Epithelial cell of proximal tubule (primary cell): Measurements from ENCODE around the gene DHPS. TPM values are rescaled to one million over a fixed set of nuclear protein-coding genes. Genes with fewer than 3 reads are reported as not detected.
"Not testable (repeated sequence)": the region's sequence is repeated elsewhere in the genome, so short reads cannot be mapped to it uniquely, and the experiment has no call there.

ENCODE experiments used
- DNase-seq: peaks from one replicate; pipeline ENCODE4 v3.0.0-alpha.2; 2011; ENCODE audit warnings: low read depth
- H3K4me3 ChIP-seq: 2 replicates; pipeline ENCODE4 v1.5.1; 2011; ENCODE audit warnings: low read depth, mild to moderate bottlenecking, low read length
- total RNA-seq: library from RNA; depleted of rRNA; stranded (reverse); fragments of >200 nt; gene quantifications from 2 replicates; pipeline ENCODE4 v1.2.3, GENCODE V29; 2015
- TF ChIP-seq, protein P1 (sequence below): conservative IDR thresholded peaks from 2 replicates; pipeline ENCODE4 v1.5.1; 2012; ENCODE audit warnings: low read depth, mild to moderate bottlenecking, low read length

The DHPS gene
- total RNA-seq: 108 and 134 TPM in 2 replicates

DNA sequence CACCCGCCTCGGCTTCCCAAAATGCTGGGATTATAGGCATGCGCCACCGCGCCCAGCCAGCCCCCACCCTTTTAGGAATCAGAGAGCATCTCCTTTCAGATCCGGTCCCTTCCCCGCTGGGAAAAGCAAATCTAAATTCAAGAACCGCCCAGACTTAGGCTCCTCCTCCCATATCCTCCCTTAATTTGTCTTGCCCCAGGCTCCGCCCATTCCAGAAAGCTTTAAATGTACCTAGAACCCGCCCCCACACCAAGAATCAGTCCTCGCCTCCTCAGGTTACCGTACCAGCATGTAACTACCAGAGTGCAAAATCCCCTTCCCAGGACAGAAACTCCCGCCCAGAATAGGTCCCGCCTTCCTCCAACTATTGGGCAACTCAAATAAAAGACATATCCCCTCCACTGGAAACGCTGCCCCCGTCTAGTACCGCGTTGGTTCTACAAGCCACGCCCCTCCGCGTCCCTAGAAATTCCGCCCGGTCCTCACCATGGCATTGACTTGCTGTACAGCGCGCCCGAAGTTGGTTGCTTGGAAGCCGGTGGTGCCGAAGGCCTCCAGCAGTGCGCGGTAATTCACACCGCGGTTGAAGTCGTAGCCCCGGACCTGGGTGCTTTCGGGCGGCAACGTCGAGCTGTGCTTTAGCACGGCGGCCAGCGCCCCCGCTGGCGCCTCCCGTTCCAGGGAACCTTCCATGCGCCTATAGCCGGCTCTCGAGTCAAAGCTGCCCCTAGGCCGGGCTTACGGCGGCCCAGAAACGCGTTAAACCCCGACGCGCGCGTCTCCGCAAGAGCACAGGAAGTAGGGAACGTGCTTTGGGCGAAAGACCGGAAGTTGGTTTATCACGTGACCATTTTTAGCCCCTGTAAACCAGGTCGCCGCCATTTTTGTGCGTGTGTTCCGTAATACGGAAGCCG lies at the start of gene DHPS:
DHPS (minus strand) TSS at position 807 of the 914 bp plus-strand sequence; CDS start at position 693, 114 bp downstream.
- TF ChIP-seq, protein P1, sequence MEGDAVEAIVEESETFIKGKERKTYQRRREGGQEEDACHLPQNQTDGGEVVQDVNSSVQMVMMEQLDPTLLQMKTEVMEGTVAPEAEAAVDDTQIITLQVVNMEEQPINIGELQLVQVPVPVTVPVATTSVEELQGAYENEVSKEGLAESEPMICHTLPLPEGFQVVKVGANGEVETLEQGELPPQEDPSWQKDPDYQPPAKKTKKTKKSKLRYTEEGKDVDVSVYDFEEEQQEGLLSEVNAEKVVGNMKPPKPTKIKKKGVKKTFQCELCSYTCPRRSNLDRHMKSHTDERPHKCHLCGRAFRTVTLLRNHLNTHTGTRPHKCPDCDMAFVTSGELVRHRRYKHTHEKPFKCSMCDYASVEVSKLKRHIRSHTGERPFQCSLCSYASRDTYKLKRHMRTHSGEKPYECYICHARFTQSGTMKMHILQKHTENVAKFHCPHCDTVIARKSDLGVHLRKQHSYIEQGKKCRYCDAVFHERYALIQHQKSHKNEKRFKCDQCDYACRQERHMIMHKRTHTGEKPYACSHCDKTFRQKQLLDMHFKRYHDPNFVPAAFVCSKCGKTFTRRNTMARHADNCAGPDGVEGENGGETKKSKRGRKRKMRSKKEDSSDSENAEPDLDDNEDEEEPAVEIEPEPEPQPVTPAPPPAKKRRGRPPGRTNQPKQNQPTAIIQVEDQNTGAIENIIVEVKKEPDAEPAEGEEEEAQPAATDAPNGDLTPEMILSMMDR: no peak
- H3K4me3 ChIP-seq: peak within 1 kb of the TSS; percentile 98
- DNase-seq: peak; percentile 90

DNA sequence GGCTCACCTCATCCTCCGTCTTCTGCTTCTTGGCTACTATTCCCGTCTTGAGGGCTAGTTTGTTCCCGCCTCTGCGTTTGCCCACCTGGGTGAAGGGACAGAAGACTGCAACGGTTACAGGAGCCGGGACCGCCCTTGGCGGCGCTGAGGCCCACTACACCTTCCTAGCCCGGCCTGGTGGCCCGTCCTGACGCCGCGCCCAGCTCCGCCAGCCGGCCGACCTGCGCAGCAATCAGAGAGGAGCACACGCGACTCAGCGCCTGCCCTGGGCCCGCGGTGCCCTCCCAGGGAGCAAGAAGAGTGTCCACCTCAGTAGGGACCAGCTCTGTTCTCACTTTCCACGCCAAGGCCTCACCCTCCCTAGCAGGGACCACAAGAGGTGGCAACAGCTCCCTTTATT lies 49.7 kb upstream of the DHPS start:
- TF ChIP-seq, protein P1: no peak

DNA sequence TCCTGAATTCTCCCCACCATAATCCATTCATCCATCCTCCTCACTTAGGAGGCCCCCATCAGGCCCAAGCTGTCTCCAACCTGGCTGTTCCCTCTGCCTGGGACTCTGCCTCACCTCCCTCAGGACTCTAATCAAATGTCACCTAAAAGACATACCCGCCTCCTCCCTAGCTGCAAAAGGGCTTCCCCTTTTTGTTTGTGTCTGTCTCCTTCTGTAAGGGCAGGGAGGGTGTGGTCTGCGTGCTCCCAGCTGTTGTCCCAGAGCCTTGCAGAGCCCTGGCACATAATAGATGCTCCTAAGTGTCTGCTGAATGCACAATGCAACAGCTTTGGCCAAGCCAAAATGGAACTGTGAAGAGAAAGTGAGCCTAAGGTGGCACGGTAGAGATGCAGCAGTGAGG lies 48.4 kb upstream of the DHPS start:
- TF ChIP-seq, protein P1: no peak
- H3K4me3 ChIP-seq: no peak overlapping the region
- no peak for DNase-seq

More for the DNA sequence above, 49.7 kb upstream of the DHPS start:
- H3K4me3 ChIP-seq: no peak overlapping the region
- DNase-seq: no peak

DNA sequence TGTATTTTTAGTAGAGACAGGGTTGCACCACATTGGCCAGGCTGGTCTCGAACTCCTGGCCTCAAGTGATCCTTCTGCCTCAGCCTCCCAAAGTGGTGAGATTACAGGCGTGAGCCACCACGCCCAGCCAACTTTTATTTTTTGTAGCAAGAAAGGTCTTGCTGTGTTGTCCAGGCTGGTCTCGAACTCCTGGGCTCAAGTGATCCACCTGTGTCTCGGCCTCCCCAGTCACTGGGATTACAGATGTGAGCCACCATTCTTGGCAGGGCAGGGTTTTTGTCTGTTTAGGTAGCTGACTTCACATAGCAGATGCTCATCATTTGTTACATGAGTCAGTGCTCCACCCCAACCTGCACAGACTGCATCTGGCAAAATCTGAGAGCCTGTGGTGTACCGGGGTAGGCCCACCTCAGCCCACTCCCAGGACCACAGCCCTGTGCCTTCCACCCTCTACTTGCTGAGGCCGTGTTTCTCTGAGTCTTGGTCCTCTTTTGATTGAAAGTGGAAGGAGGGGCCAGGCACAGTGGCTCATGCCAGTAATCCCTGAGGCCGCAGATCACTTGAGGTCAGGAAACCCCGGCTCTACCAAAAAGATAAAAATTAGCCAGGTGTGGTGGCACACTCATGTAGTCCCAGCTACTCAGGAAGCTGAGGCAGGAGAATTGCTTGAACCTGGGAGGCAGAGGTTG lies 46.2 kb upstream of the DHPS start:
- no peak overlapping the region for H3K4me3 ChIP-seq
- TF ChIP-seq, protein P1: no peak
- DNase-seq: no peak

DNA sequence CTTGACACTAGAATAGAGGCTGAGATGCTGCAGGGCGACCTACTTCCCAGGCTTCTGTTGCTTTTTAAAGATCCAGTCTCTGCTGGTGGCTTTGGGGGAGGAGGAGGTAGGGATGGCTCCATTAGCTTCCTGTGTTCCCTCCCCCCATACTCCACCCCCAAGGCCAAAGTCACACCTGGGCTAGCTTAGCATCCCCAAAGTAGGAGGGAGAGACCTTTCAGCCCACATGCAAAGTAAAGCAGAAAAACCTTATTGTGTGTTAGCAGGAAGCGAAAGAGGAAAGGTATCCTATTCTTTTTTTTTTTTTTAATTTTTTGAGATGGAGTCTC lies 45.3 kb upstream of the DHPS start:
- DNase-seq: no peak
- H3K4me3 ChIP-seq: no peak overlapping the region
- TF ChIP-seq, protein P1: no peak

DNA sequence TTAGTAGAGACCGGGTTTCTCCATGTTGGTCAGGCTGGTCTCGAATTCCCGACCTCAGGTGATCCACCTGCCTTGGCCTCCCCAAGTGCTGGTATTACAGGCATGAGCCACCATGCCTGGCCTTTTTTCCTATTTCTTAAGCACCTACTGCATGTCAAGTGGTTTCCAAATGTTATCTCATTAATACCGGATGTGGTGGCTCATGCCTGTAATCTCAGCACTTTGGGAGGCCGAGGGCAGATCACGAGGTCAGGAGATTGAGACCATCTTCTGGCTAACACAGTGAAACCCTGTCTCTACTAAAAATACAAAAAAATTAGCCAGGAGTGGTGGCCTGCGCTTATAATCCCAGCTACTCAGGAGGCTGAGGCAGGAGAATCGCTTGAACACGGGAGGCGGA lies 43.9 kb upstream of the DHPS start:
- not testable (repeated sequence) for DNase-seq, H3K4me3 ChIP-seq

DNA sequence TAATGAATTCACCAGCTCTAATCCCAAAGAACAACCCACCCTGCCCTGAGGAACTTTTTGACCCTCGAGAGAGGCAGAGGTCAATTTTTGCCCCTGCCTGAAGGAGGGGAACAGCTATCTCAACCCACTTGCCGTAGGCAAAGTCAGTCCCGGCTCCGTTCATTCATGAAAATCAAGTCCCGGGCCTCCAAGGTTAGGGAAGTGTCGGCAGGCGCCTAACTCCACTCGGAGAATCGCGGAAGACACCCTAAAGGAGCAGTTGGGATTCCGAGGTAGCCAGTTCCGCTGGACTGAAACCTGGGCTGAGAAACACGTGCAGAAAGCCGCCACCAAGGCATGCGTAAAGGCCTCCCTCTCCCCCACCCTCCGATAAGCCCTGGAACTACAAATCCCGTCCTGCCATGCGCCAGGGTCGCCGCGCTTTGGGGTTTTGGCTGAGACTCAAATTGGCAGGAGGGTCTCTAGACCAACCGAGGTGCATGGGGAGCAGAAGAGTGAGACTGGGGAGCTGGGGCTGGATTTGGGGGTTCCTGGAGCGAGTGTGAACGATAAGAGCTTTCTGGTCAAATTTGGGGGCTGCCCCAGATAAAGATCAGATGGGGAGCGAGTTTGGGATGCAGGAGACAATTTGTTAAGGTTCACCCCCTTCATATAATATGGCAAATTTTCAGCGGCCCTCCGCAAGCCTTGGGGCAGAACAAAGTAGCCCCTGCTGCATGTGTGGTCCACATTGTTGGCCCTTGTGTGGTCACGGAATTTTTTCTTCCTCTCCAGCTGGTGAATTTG lies 42.2 kb upstream of the DHPS start, which contains the start of gene TNPO2:
TNPO2 (minus strand) TSS at position 292 of the 786 bp plus-strand sequence. CDS start 2,955 bp downstream, outside the sequence.
- no peak for DNase-seq
- peak within 1 kb of the TSS; percentile 87 for H3K4me3 ChIP-seq
- TF ChIP-seq, protein P1: no peak
